Activated T-cell treated with anti-CD3 and anti-CD28 coated beads, Interleukin-2, amount 50 U/mL, for 4 hours (primary cell): ENCODE data around the gene HOXD9. TPM values are rescaled to one million over a fixed set of nuclear protein-coding genes. Genes with fewer than 3 reads are reported as not detected.

Source experiments
- ATAC-seq, 2 donors: fragments of 200-7000 bp; cut with Tn5 transposase; one replicate each; pipeline ENCODE4 v1.10.0; 2021
- DNase-seq: peaks from one replicate; pipeline ENCODE4 v3.0.0-alpha.2; 2020
- H3K27me3 Mint-ChIP-seq: one replicate; pipeline ENCODE4 v1.8.0; 2021; ENCODE audit warnings: low read depth, mixed read lengths
- H3K36me3 Mint-ChIP-seq: one replicate; pipeline ENCODE4 v1.8.0; 2022; ENCODE audit warnings: mixed read lengths; ENCODE audit not compliant: insufficient read depth
- H3K4me1 Mint-ChIP-seq: one replicate; pipeline ENCODE4 v1.8.0; 2021; ENCODE audit warnings: low read depth, mixed read lengths
- H3K4me3 Mint-ChIP-seq: one replicate; pipeline ENCODE4 v1.8.0; 2021; ENCODE audit warnings: mild to moderate bottlenecking, moderate library complexity, mixed read lengths
- H3K9me3 Mint-ChIP-seq: one replicate; pipeline ENCODE4 v1.8.0; 2021; ENCODE audit warnings: mixed read lengths
- total RNA-seq, 3 donors: library from RNA; stranded (reverse); gene quantifications; one replicate each; pipeline ENCODE4 v1.2.1, GENCODE V29; 2021

HOXD9 gene
- not detected for total RNA-seq

DNA sequence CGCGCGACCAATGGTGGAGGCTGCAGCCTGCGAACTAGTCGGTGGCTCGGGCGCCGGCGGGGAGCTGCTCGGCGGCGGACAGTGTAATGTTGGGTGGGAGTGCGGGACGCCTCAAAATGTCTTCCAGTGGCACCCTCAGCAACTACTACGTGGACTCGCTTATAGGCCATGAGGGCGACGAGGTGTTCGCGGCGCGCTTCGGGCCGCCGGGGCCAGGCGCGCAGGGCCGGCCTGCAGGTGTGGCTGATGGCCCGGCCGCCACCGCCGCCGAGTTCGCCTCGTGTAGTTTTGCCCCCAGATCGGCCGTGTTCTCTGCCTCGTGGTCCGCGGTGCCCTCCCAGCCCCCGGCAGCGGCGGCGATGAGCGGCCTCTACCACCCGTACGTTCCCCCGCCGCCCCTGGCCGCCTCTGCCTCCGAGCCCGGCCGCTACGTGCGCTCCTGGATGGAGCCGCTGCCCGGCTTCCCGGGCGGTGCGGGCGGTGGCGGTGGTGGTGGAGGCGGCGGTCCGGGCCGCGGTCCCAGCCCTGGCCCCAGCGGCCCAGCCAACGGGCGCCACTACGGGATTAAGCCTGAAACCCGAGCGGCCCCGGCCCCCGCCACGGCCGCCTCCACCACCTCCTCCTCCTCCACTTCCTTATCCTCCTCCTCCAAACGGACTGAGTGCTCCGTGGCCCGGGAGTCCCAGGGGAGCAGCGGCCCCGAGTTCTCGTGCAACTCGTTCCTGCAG lies at the start of gene HOXD9:
Gene HOXD9, plus strand, starts transcription at position 37 of the 728 bp plus-strand sequence. Its CDS starts 50 bp downstream, at position 87.
- Mint-ChIP-seq H3K4me3 (peak within 1 kb of the TSS; percentile 48), H3K4me1 (peaks cover 12% of the 10 kb centered on the region), H3K27me3 (peaks cover 88% of the 10 kb centered on the region), H3K36me3 (peaks cover 1% of the 10 kb centered on the region), H3K9me3 (peaks cover 4% of the 10 kb centered on the region)
- peak; percentile 47 to 60 for ATAC-seq
- no peak for DNase-seq

DNA sequence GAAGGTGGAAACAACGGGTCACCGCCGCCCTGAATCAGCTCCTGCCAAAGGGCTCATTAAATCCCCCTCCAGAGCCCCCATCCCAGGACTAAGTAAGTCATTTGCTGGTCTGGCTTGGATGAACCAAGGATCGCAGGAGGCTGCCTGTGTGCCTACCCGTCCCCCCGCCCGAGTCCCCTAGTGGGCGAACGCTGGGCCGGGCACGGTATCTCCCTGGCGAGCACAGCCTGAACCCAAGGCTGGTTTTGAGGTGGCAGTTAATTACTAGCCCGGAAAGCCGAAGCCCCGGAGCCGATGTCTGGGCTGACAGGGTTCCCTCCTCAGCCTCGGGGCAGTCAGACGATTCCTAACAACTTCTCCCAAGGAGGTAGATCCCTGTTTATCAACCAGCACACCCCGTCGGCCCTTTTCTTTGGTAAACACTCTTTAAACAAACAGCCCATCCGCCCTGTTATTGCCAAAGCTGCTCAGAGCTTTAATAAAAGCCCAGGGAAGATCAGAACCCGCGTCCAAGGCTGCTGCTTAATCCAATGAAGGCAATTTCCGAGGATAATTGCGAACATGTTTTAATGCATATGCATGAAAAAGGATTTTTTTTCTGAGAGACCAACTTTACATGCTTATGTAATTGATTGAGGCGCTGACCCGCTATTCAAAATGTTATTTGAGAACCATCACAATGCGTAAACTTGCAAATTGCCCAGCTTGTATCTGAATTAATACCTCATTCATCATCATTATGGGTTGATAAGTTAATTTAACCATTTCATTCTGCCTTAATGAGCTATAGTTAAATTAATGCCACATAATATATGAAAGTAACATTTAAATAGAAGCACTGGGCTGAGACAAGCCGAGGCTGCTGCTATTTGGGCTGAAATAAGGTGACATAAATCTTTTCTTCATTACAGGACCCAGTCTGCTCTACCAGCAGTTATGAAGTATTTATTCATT lies 49.3 kb upstream of the HOXD9 start:
- Mint-ChIP-seq H3K9me3 (peaks cover 14% of the 10 kb centered on the region), H3K36me3 (no peaks in the 10 kb centered on the region), H3K4me1 (peaks cover 2% of the 10 kb centered on the region), H3K27me3 (peaks cover 86% of the 10 kb centered on the region), H3K4me3 (no peak overlapping the region)
- ATAC-seq (no peak), DNase-seq (no peak)

DNA sequence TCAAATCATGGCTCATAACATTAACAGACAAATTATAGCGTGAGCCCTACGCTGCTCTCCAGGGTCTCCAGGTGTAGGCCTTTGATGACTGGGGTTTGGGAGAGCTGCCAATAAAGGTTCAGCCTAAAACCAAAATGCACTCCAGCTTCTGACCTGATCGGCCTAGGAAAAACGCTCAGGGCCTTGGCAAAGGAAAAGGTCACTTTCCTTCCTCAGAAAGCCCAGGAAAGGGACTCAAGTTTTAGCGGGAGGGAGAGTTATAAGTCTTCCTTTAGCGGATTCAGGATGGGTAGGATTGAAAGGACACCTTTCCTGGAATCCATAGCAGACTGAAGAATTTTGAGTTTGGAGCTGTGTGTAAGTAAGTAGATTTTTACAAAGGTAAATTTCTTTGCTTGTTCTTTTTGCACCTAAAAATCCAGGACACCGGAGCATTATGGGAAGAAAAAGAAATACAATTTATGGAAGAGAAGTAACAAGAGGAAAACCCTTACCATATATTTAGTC lies 47.5 kb upstream of the HOXD9 start:
- no peak overlapping the region for H3K4me3 Mint-ChIP-seq
- no peaks in the 10 kb centered on the region for H3K36me3 Mint-ChIP-seq
- H3K27me3 Mint-ChIP-seq = peaks cover 83% of the 10 kb centered on the region
- DNase-seq (no peak), ATAC-seq (no peak)
- H3K4me1 Mint-ChIP-seq = peaks cover 7% of the 10 kb centered on the region
- H3K9me3 Mint-ChIP-seq = peaks cover 21% of the 10 kb centered on the region

DNA sequence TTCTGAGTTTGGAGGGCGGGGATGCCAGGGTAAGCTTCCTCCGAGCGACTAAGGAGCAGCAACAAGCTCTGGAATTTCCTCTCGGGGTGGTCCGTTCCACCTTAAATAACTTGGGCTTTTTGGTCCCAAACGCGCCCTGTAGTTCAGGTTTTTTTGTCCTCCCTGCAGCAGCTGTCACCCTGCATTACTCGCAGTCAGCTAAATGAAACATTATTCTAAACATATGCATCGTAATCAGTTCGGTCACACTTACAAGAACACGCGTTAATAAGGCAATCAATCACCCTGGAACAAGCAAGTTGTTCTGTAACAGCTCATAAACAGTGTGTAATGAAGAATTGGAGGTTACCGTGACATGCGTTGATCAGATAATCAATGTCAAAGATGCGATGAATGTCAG lies 47.0 kb upstream of the HOXD9 start:
- H3K36me3 Mint-ChIP-seq = no peaks in the 10 kb centered on the region
- H3K9me3 Mint-ChIP-seq = peaks cover 21% of the 10 kb centered on the region
- H3K4me1 Mint-ChIP-seq = peaks cover 7% of the 10 kb centered on the region
- DNase-seq = no peak
- ATAC-seq = no peak
- H3K27me3 Mint-ChIP-seq = peaks cover 78% of the 10 kb centered on the region
- H3K4me3 Mint-ChIP-seq = no peak overlapping the region

DNA sequence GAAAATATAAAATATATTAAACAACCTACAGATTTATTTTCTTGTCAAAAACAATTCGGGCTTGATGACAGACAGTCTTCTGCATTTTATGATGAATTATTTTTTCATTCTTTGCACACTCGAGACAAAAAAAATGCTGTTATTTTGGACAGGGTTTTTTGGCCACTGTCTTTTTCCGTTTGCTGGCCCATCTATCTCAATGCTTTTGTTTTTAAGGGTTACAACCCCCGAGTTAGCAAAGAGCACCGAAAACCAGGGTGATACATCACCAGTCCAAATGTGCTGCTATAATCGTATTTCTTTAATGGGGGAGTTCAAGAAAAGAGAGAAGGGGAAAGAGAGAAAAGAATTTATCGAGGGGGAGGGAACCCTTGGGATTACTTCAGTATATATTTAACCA lies 46.5 kb upstream of the HOXD9 start:
- no peak for DNase-seq

DNA sequence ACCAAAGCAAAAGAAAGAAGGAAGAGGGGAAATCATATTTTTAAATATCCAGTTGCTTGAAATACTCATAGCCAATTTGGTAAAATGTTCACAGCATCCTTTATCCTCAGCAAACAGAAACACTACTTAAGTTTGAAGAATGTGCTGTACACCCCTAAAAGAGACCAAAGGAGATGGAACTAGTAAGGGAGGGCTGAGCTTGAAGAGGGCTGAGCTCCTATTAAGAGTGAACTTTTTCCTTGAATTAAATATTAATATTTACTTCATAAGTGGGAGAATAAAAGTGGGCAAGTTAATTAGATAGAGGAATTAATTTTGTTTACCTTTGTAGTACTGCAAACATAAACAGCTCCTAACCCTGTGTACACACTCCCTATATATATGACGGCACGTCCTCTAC lies 45.7 kb upstream of the HOXD9 start:
- Mint-ChIP-seq H3K4me1 (peaks cover 7% of the 10 kb centered on the region), H3K9me3 (peaks cover 21% of the 10 kb centered on the region), H3K27me3 (peaks cover 77% of the 10 kb centered on the region), H3K36me3 (no peaks in the 10 kb centered on the region), H3K4me3 (no peak overlapping the region)
- DNase-seq = no peak
- no peak for ATAC-seq

More for the DNA sequence above, 46.5 kb upstream of the HOXD9 start:
- ATAC-seq = no peak
- Mint-ChIP-seq H3K9me3 (peaks cover 21% of the 10 kb centered on the region), H3K4me1 (peaks cover 7% of the 10 kb centered on the region), H3K36me3 (no peaks in the 10 kb centered on the region), H3K4me3 (no peak overlapping the region), H3K27me3 (peaks cover 77% of the 10 kb centered on the region)

DNA sequence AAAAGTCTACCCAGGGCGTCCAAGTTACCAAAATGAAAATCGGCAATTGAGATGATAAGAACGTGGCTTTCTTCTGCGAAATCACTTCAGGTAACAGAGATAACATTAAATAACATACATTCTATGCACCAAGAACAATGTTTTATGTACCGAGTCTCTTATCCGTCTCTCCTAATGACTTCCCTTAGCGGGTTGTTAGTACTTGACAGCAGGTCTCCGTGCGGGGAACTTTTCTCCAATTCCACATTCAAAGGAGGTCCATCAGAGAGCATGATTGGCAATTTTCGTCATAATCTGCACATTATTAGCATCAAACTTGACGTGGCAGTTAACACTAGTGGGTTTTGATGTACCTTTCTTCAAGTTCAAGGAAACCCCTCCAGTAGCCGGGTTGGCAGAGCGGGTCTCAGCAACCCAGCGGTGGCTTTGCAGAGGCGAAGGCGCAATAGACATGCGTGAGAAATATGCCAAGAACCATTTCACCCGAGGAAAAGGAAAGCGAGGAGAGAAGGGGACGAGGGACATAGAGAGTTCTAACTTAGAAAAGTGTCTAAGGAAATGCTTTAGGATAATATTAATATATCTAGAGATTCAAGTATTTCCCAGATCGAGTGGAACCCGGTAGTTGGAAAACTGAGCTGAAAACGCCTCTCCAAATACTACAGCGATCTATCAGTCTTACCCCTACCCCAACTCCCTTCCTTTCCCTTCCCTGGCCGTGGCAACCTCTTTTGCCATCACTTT lies 43.8 kb upstream of the HOXD9 start:
- ATAC-seq (no peak), DNase-seq (no peak)
- no peaks in the 10 kb centered on the region for H3K36me3 Mint-ChIP-seq

DNA sequence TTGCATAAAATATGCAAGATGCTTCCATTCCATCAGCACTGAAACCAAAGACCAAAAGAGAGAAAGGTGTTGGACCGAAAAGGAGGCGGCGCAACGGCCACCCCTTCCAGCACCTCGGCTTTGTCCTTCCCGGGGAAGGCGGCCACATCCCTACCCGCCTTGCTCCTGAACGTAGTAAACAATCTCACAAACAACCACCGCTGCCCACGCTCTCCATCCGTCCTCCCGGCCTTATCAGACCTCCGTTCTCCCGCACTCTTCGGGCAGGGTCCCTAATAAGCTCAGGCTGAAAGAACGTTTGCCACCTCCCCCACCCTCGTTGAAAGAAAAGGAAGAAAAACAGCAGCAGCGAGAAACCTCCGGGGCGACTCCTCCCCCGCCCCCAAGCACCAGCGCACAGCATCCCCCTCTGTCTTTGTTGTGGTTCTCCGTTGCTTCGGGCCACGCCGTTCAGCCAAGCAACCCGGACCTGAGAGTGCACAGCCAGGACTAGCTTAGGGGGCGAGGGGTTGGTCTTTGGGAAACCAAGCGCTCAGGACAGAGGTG lies 43.2 kb upstream of the HOXD9 start:
- ATAC-seq = no peak
- Mint-ChIP-seq H3K9me3 (peaks cover 26% of the 10 kb centered on the region), H3K4me1 (peaks cover 7% of the 10 kb centered on the region), H3K4me3 (peak overlapping the region; percentile 8), H3K27me3 (peaks cover 81% of the 10 kb centered on the region), H3K36me3 (no peaks in the 10 kb centered on the region)
- DNase-seq = no peak

More for the DNA sequence above, 43.8 kb upstream of the HOXD9 start:
- Mint-ChIP-seq H3K27me3 (peaks cover 79% of the 10 kb centered on the region), H3K4me1 (peaks cover 7% of the 10 kb centered on the region), H3K4me3 (peak overlapping the region; percentile 8), H3K9me3 (peaks cover 23% of the 10 kb centered on the region)

DNA sequence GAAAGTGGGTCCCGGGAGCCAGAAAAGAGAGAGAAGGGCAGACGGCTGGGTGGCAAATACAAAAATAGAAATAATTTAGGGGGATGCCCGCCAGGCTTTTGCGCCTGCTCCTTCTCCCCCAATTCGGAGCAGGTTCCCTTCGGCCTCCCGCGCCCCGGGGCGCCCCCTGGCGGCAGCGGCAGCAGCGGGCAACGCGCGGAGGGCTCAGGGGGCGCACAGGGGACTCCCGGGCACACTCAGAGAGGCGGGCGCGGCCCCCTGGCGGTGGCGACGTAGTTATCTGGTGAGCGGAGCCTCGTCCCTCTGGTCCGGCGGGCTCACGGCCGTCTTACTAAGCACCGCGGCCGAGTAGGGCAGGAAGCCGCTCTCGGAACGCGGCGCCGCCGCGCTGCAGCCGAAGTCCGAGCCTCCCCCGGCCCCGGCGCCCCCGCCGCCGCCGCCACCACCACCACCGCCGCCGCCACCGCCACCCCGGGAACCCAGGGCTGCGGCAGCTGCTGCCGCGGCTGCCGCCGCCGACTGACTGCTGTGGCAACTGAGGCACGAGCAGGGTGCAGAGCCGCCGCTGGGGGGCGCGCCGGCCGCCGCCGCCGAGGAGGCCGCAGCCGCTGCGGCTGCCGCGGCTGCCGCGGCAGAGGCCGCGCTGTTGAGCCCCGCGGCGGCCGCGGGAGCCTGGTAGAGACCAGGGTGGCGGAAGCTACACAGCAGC lies 42.5 kb upstream of the HOXD9 start:
- H3K9me3 Mint-ChIP-seq = peaks cover 26% of the 10 kb centered on the region
- DNase-seq (no peak), ATAC-seq (peak in 1 of 2 donors; percentile 18)
- H3K36me3 Mint-ChIP-seq = no peaks in the 10 kb centered on the region
- H3K4me1 Mint-ChIP-seq = peaks cover 7% of the 10 kb centered on the region
- no peak overlapping the region for H3K4me3 Mint-ChIP-seq
- H3K27me3 Mint-ChIP-seq = peaks cover 81% of the 10 kb centered on the region

DNA sequence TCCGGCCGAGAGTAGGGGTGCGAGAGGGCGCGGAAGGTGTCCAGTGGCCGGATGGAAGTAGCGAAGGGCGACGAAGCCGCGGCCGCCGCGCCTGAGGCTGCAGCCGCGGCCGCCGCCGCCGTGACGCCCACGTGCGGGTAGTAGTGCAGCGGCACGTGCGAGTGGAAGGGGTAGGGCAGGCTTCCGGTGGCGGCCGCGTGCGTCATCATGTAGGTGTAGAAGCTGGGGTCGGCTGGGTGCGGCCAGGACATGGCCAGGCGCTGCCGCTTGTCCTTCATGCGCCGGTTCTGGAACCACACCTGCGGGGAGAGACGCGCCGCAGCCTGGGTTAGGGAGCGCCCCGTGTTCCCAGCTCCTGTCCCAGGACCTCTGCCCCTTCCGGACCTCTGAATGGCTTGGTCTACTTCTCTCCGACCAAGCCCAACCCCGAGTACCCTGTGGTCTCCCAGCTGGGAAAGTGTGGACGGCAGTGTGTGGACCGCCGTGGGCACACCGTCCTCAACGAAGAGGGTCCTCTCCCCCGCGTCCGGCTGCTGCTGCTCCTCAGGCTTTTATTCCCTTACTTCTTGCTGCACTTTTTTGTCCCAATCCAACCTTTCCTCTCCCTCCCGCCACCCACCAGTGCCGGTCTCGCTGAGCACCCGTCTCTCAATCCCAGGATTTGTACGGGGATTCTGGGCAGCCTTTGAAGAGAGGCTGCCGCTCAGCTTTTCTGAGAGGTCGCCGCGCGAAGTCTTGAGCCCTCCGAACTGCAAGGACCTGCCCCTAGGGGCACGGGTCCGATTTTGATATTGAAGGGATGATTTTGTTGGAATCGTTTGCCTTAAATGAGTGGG lies 41.8 kb upstream of the HOXD9 start:
- H3K9me3 Mint-ChIP-seq = peaks cover 22% of the 10 kb centered on the region
- H3K4me3 Mint-ChIP-seq = no peak overlapping the region
- DNase-seq = no peak
- H3K36me3 Mint-ChIP-seq = no peaks in the 10 kb centered on the region
- H3K27me3 Mint-ChIP-seq = peaks cover 81% of the 10 kb centered on the region
- ATAC-seq = peak in 1 of 2 donors; percentile 23
- H3K4me1 Mint-ChIP-seq = peaks cover 7% of the 10 kb centered on the region

DNA sequence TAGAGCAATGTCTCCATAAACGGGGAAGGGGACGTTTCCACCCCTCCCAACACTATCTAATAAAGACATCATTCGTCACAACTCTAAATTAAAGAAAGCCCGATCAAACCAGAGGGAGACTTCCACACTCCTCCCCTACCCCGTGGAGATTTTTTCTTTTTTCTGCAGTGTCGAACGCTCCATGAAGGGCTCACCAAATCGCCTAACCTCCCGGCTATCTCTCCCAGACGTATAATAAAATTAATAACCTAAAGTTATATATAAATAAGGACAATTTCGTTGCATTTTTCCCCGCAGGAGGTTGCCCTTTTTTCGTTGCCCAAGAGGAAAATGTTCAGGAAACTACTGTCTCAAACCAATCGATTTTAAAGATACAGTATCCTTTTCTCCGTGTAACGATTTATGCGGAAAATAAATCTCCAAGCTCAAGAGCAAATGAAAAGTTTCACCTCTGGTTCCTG lies 41.1 kb upstream of the HOXD9 start:
- Mint-ChIP-seq H3K4me3 (no peak overlapping the region), H3K27me3 (peaks cover 80% of the 10 kb centered on the region)

DNA sequence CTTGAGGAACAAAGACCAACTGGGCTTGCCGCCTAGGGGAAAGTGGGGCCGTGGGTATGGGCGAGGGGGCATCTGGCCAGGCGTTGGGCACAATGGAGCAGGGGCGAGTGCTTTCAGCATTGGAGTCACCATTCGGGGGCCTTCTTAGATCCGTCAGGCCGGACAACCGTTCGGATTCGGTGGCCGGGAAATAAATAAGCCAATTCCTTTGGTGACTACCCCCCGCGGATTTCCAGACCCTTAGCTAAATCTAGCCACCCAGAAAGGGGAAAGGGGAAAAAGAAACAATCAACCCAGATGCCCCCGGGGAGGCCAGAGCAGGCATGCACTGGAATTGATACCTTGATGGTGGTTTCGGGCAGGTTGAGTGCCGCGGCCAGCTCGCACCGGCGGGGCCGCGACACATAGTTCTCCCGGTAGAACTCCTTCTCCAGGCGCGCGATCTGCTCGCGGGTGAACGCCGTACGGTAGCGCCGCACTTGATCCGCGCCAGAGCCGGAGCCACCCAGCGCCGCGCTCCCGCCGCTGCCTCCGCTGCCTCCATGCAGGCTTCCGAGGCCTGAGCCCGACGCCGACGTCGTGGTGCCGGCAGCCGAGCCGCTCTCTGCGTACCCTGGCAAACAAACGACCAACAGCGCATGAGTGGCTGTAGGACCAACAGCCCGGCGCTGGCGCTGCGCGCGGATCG lies 40.5 kb upstream of the HOXD9 start:
- DNase-seq = no peak
- ATAC-seq = no peak
- H3K4me3 Mint-ChIP-seq = no peak overlapping the region
- peaks cover 82% of the 10 kb centered on the region for H3K27me3 Mint-ChIP-seq
- peaks cover 13% of the 10 kb centered on the region for H3K9me3 Mint-ChIP-seq
- H3K36me3 Mint-ChIP-seq = no peaks in the 10 kb centered on the region
- peaks cover 7% of the 10 kb centered on the region for H3K4me1 Mint-ChIP-seq

More for the DNA sequence above, 41.1 kb upstream of the HOXD9 start:
- H3K4me1 Mint-ChIP-seq = peaks cover 7% of the 10 kb centered on the region
- H3K36me3 Mint-ChIP-seq = no peaks in the 10 kb centered on the region
- no peak for DNase-seq
- H3K9me3 Mint-ChIP-seq = peaks cover 17% of the 10 kb centered on the region
- no peak for ATAC-seq
